HepG2 (cell line): Measurements from ENCODE around the gene MYO1E.

ENCODE experiments used
- JUN ChIP-seq: sonication (generic); formaldehyde crosslinking; IDR thresholded peaks from 2 replicates; pipeline ENCODE4 v1.4.0; 2020; ENCODE audit warnings: mild to moderate bottlenecking, missing genetic modification reagents
- POLR2A ChIP-seq, 2 experiments: IDR thresholded peaks; 2 replicates each; pipeline ENCODE4 v1.6.1; 2011; ENCODE audit warnings: low read depth in 2 of 2, low read length in 2 of 2, mild to moderate bottlenecking in 1 of 2, moderate library complexity in 1 of 2; ENCODE audit not compliant: insufficient read depth in 1 of 2
- SIN3A ChIP-seq: IDR thresholded peaks from 2 replicates; pipeline ENCODE4 v1.6.1; 2011; ENCODE audit warnings: low read depth, mild to moderate bottlenecking, control low read depth, low read length, borderline replicate concordance
- ZFX ChIP-seq: sonication (generic); formaldehyde crosslinking; IDR thresholded peaks from 2 replicates; pipeline ENCODE4 v1.4.0; 2020; ENCODE audit warnings: mild to moderate bottlenecking, low read depth, missing genetic modification reagents, moderate library complexity
- ZNF20 ChIP-seq: sonication (generic); formaldehyde crosslinking; IDR thresholded peaks from 2 replicates; pipeline ENCODE4 v1.4.0; 2020; ENCODE audit warnings: mild to moderate bottlenecking, moderate library complexity, missing genetic modification reagents

- no peak for TF ChIP-seq SIN3A
- TF ChIP-seq POLR2A (IDR thresholded peaks at IDR 0.05; ENCODE audit: insufficient read depth in 1 of 2, low read depth in 2 of 2, low read length in 2 of 2), result no peak
- no peak for TF ChIP-seq JUN (CRISPR knock-in tag)
- TF ChIP-seq ZNF20, result no peak
- TF ChIP-seq ZFX, result no peak
These were observed 273.4 kb downstream of the MYO1E start for GRCh38 chr15:59099162-59099685.
